ENCODE data around the gene PLEKHG4B.

PLEKHG4B gene

GRCh38 chr5:152077-152476 is 60.1 kb downstream of the PLEKHG4B start:
- Histone ChIP-seq H3K79me2 (ENCODE audit: insufficient read depth, low read depth) (no peaks in the 10 kb centered on the region), H3K27ac (no peak overlapping the region), H4K20me1 (ENCODE audit: insufficient read depth) (no peaks in the 10 kb centered on the region), H3K27me3 (ENCODE audit: insufficient read depth, low read depth) (no peaks in the 10 kb centered on the region), H3K36me3 (ENCODE audit: insufficient read depth) (no peaks in the 10 kb centered on the region), H3K4me2 (no peak overlapping the region), H2AFZ (ENCODE audit: low read depth) (no peak overlapping the region), H3K4me1 (ENCODE audit: low read depth, poor library complexity, severe bottlenecking) (no peaks in the 10 kb centered on the region), H3K9ac (no peak overlapping the region), H3K4me3 (IDR thresholded peaks at IDR 0.05; ENCODE audit: insufficient read depth, low read depth, low read length) (no peak overlapping the region)
- TF ChIP-seq, protein P1, sequence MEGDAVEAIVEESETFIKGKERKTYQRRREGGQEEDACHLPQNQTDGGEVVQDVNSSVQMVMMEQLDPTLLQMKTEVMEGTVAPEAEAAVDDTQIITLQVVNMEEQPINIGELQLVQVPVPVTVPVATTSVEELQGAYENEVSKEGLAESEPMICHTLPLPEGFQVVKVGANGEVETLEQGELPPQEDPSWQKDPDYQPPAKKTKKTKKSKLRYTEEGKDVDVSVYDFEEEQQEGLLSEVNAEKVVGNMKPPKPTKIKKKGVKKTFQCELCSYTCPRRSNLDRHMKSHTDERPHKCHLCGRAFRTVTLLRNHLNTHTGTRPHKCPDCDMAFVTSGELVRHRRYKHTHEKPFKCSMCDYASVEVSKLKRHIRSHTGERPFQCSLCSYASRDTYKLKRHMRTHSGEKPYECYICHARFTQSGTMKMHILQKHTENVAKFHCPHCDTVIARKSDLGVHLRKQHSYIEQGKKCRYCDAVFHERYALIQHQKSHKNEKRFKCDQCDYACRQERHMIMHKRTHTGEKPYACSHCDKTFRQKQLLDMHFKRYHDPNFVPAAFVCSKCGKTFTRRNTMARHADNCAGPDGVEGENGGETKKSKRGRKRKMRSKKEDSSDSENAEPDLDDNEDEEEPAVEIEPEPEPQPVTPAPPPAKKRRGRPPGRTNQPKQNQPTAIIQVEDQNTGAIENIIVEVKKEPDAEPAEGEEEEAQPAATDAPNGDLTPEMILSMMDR (conservative IDR thresholded peaks at IDR 0.05; ENCODE audit: low read depth, low read length) = no peak

- Histone ChIP-seq H3K4me1 (ENCODE audit: low read depth, poor library complexity, severe bottlenecking) (no peaks in the 10 kb centered on the region), H3K27me3 (ENCODE audit: insufficient read depth, low read depth) (no peaks in the 10 kb centered on the region), H3K27ac (no peak overlapping the region), H3K4me2 (no peak overlapping the region), H3K9ac (no peak overlapping the region), H3K79me2 (ENCODE audit: insufficient read depth, low read depth) (no peaks in the 10 kb centered on the region), H2AFZ (ENCODE audit: low read depth) (no peak overlapping the region), H3K4me3 (IDR thresholded peaks at IDR 0.05; ENCODE audit: insufficient read depth, low read depth, low read length) (no peak overlapping the region), H3K36me3 (ENCODE audit: insufficient read depth) (no peaks in the 10 kb centered on the region), H4K20me1 (ENCODE audit: insufficient read depth) (no peaks in the 10 kb centered on the region)
- TF ChIP-seq, protein P1 (conservative IDR thresholded peaks at IDR 0.05; ENCODE audit: low read depth, low read length) = no peak
Observed at GRCh38 chr5:153256-153655, 61.3 kb downstream of the PLEKHG4B start.

DNA sequence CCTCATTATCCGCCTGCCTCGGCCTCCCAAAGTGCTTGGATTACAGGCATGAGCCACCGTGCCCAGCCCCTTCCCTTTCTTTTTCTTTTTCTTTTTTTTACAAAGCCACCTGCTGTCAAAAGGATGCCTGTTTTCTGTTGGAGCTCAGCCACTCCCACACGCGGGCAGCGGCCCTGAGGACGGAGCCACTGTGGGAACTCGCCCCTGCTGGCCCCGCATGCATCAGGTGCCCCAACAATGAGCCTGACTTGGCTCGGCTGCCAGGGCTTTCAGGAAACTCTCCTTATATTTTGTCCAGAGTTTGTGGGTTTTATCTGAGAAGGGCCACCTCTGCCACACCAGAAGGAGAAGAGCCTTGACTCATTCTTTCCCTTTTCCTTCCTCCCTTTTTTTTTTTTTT is 62.3 kb downstream of the PLEKHG4B start:
- H3K27ac ChIP-seq = no peak overlapping the region
- no peaks in the 10 kb centered on the region for H3K27me3 ChIP-seq (ENCODE audit: insufficient read depth, low read depth)
- no peak overlapping the region for H3K9ac ChIP-seq
- no peaks in the 10 kb centered on the region for H3K4me1 ChIP-seq (ENCODE audit: low read depth, poor library complexity, severe bottlenecking)
- H3K36me3 ChIP-seq (ENCODE audit: insufficient read depth) = no peaks in the 10 kb centered on the region
- H4K20me1 ChIP-seq (ENCODE audit: insufficient read depth) = no peaks in the 10 kb centered on the region
- no peak overlapping the region for H3K4me3 ChIP-seq (IDR thresholded peaks at IDR 0.05; ENCODE audit: insufficient read depth, low read depth, low read length)
- H3K4me2 ChIP-seq = no peak overlapping the region
- no peaks in the 10 kb centered on the region for H3K79me2 ChIP-seq (ENCODE audit: insufficient read depth, low read depth)
- TF ChIP-seq, protein P1 (conservative IDR thresholded peaks at IDR 0.05; ENCODE audit: low read depth, low read length) = no peak
- no peak overlapping the region for H2AFZ ChIP-seq (ENCODE audit: low read depth)

DNA sequence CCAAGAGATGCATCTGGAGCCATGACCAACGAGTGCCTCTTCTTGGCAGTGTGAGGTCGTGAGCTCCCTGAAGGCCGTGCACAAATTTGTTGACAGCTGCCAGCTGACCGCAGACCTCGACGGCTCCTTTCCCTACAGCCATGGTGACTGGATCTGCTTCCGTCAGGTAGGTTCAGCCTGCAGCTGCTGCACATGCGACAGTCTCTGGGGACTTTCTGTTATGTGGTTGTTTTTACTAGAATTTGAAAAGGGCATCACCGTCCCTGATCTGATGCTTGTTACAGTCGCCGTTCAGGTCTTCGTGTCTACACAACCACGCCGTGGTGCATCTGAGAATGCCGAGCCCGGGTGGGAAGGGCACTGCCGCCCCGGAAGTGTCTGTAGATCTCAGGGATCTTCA is 62.9 kb downstream of the PLEKHG4B start:
- no peak overlapping the region for H3K9ac ChIP-seq
- H4K20me1 ChIP-seq (ENCODE audit: insufficient read depth) = no peaks in the 10 kb centered on the region
- no peaks in the 10 kb centered on the region for H3K4me1 ChIP-seq (ENCODE audit: low read depth, poor library complexity, severe bottlenecking)
- no peak overlapping the region for H3K4me2 ChIP-seq
- H3K27me3 ChIP-seq (ENCODE audit: insufficient read depth, low read depth) = no peaks in the 10 kb centered on the region
- H3K4me3 ChIP-seq (IDR thresholded peaks at IDR 0.05; ENCODE audit: insufficient read depth, low read depth, low read length) = no peak overlapping the region
- H3K27ac ChIP-seq = no peak overlapping the region
- H2AFZ ChIP-seq (ENCODE audit: low read depth) = no peak overlapping the region
- no peaks in the 10 kb centered on the region for H3K36me3 ChIP-seq (ENCODE audit: insufficient read depth)
- TF ChIP-seq, protein P1 (conservative IDR thresholded peaks at IDR 0.05; ENCODE audit: low read depth, low read length) = no peak
- no peaks in the 10 kb centered on the region for H3K79me2 ChIP-seq (ENCODE audit: insufficient read depth, low read depth)

Measured in KMS-11 (cell line).